H1 (cell line): ENCODE results near the gene TEAD1. TPM values are rescaled to one million over a fixed set of nuclear protein-coding genes. Genes with fewer than 3 reads are reported as not detected.

Experiments used
- CTCF ChIA-PET: fragments of 300-600 bp; sonication (Branson Sonifier 250); formaldehyde crosslinking; loops from one replicate; lab custom pipeline; 2021; ENCODE audit not compliant: partially characterized antibody; lab: Charles Lee
- POLR2A ChIA-PET: fragments of 300-600 bp; sonication (Branson Sonifier 250); formaldehyde crosslinking; loops from one replicate; lab custom pipeline; 2021; ENCODE audit warnings: inconsistent platforms; ENCODE audit not compliant: partially characterized antibody; lab: Charles Lee
- DNase-seq, 2 experiments: peaks; one replicate each; pipeline versions ENCODE4 v3.0.0 to v3.0.0-alpha.2; 2010 to 2022; ENCODE audit warnings: low spot score in 2 of 2, low read depth in 1 of 2, mixed read lengths in 1 of 2
- FAIRE-seq: peaks from 2 replicates; lab custom pipeline; 2011; peaks lifted over from hg19 to GRCh38; lab: Jason Lieb, UNC
- H2AFZ ChIP-seq: 2 replicates; pipeline ENCODE4 v1.8.1; 2012; ENCODE audit warnings: low read length, inconsistent platforms
- H2AK5ac ChIP-seq: 2 replicates; pipeline ENCODE4 v1.6.1; 2013; ENCODE audit warnings: low read depth, low read length
- H2BK120ac ChIP-seq: replicated peaks from 2 replicates; pipeline ENCODE3; 2013; ENCODE audit warnings: low read depth, low read length, inconsistent platforms
- H2BK12ac ChIP-seq: 2 replicates; pipeline ENCODE4 v1.6.1; 2013; ENCODE audit warnings: low read depth, low read length
- H2BK15ac ChIP-seq: 2 replicates; pipeline ENCODE4 v1.6.1; 2013; ENCODE audit warnings: low read length
- H2BK20ac ChIP-seq: 2 replicates; pipeline ENCODE4 v1.6.1; 2013; ENCODE audit warnings: low read length
- H2BK5ac ChIP-seq: 2 replicates; pipeline ENCODE4 v1.6.1; 2013; ENCODE audit warnings: low read depth, low read length
- H3K14ac ChIP-seq: 2 replicates; pipeline ENCODE4 v1.6.1; 2013; ENCODE audit warnings: inconsistent platforms; ENCODE audit not compliant: insufficient read length
- H3K18ac ChIP-seq: 2 replicates; pipeline ENCODE4 v1.6.1; 2013; ENCODE audit warnings: low read length; ENCODE audit errors: extremely low read depth
- H3K23ac ChIP-seq: 2 replicates; pipeline ENCODE4 v1.6.1; 2013; ENCODE audit warnings: inconsistent platforms; ENCODE audit not compliant: insufficient read length
- H3K23me2 ChIP-seq: 2 replicates; pipeline ENCODE4 v1.6.1; 2013; ENCODE audit warnings: low read depth, low read length
- H3K27ac ChIP-seq: 2 replicates; pipeline ENCODE4 v1.6.1; 2011; ENCODE audit warnings: low read depth, low read length, inconsistent platforms
- H3K27me3 ChIP-seq, 4 experiments: replicated peaks in 1 of 4; 1 replicate in 1 of 4; 2 replicates in 3 of 4; pipeline versions ENCODE4 v1.6.1 to v1.8.1; 2011 to 2013; ENCODE audit warnings: low read length in 3 of 4, mild to moderate bottlenecking in 3 of 4, inconsistent platforms in 2 of 4, mixed read lengths in 2 of 4, moderate library complexity in 1 of 4; ENCODE audit not compliant: control insufficient read depth in 3 of 4, insufficient read depth in 3 of 4; ENCODE audit errors: extremely low read depth in 1 of 4
- H3K36me3 ChIP-seq, 4 experiments: 2 replicates each; pipeline versions ENCODE4 v1.6.1 to v1.8.1; 2011 to 2013; ENCODE audit warnings: mild to moderate bottlenecking in 4 of 4, low read length in 3 of 4, moderate library complexity in 2 of 4, control low read depth in 1 of 4, inconsistent platforms in 1 of 4; ENCODE audit not compliant: insufficient read depth in 4 of 4, control insufficient read depth in 2 of 4
- H3K4ac ChIP-seq: replicated peaks from 2 replicates; pipeline ENCODE3; 2013; ENCODE audit warnings: low read length, low read depth, mixed read lengths, inconsistent platforms; ENCODE audit not compliant: insufficient read length
- H3K4me1 ChIP-seq, 4 experiments: replicated peaks in 1 of 4; 1 replicate in 1 of 4; 2 replicates in 3 of 4; pipeline versions ENCODE4 v1.6.1 to v1.8.1; 2011 to 2013; ENCODE audit warnings: low read length in 3 of 4, inconsistent platforms in 2 of 4, mixed read lengths in 1 of 4; ENCODE audit not compliant: insufficient read depth in 4 of 4, control insufficient read depth in 3 of 4
- H3K4me2 ChIP-seq, 2 experiments: 2 replicates each; pipeline versions ENCODE4 v1.6.1 to v1.8.1; 2011 to 2013; ENCODE audit warnings: low read depth in 2 of 2, low read length in 2 of 2, control low read depth in 1 of 2, inconsistent platforms in 1 of 2, mild to moderate bottlenecking in 1 of 2; ENCODE audit not compliant: insufficient read depth in 1 of 2
- H3K4me3 ChIP-seq, 4 experiments: fragments of 200-600, 300-600 bp in 1 of 4; sonication (generic), shearing (Covaris generic), sonication (Bioruptor Twin) in 1 of 4; 2 replicates each; pipeline versions ENCODE4 v1.5.1 to v1.8.1; 2011 to 2016; ENCODE audit warnings: low read length in 4 of 4, low read depth in 3 of 4, control low read depth in 2 of 4, inconsistent platforms in 2 of 4, mild to moderate bottlenecking in 2 of 4, mixed read lengths in 1 of 4, moderate library complexity in 1 of 4; ENCODE audit not compliant: insufficient read depth in 2 of 4; ENCODE audit errors: extremely low read depth in 1 of 4
- H3K56ac ChIP-seq: replicated peaks from 2 replicates; pipeline ENCODE3; 2013; ENCODE audit warnings: low read depth, mild to moderate bottlenecking, mixed read lengths, low read length, inconsistent platforms; ENCODE audit not compliant: insufficient read length
- H3K79me1 ChIP-seq: 2 replicates; pipeline ENCODE4 v1.6.1; 2013; ENCODE audit warnings: low read depth, low read length, control low read depth
- H3K79me2 ChIP-seq, 2 experiments: 2 replicates each; pipeline versions ENCODE4 v1.6.1 to v1.8.1; 2012 to 2013; ENCODE audit warnings: low read length in 2 of 2, mild to moderate bottlenecking in 2 of 2, inconsistent platforms in 1 of 2; ENCODE audit not compliant: insufficient read depth in 2 of 2, control insufficient read depth in 1 of 2
- H3K9ac ChIP-seq, 4 experiments: replicated peaks in 1 of 4; 1 replicate in 1 of 4; 2 replicates in 3 of 4; pipeline versions ENCODE4 v1.6.1 to v1.8.1; 2011 to 2013; ENCODE audit warnings: low read depth in 3 of 4, low read length in 3 of 4, control low read depth in 2 of 4, mild to moderate bottlenecking in 2 of 4, moderate library complexity in 2 of 4, inconsistent platforms in 1 of 4; ENCODE audit errors: extremely low read depth in 1 of 4
- H3K9me3 ChIP-seq, 2 experiments: 2 replicates each; pipeline versions ENCODE4 v1.6.1 to v1.8.1; 2012 to 2013; ENCODE audit warnings: mild to moderate bottlenecking in 2 of 2, moderate library complexity in 2 of 2, control low read depth in 1 of 2, inconsistent platforms in 1 of 2, low read depth in 1 of 2, low read length in 1 of 2, mixed read lengths in 1 of 2; ENCODE audit not compliant: insufficient read depth in 2 of 2
- H4K20me1 ChIP-seq, 2 experiments: replicated peaks in 1 of 2; 2 replicates each; pipeline versions ENCODE3 to v1.8.1; 2011 to 2013; ENCODE audit warnings: inconsistent platforms in 2 of 2, low read length in 2 of 2, mild to moderate bottlenecking in 1 of 2; ENCODE audit not compliant: insufficient read depth in 2 of 2, control insufficient read depth in 1 of 2
- H4K5ac ChIP-seq: 2 replicates; pipeline ENCODE4 v1.6.1; 2013; ENCODE audit warnings: low read length, low read depth, mixed read lengths, inconsistent platforms; ENCODE audit not compliant: insufficient read length
- H4K8ac ChIP-seq: 2 replicates; pipeline ENCODE4 v1.8.0; 2013; ENCODE audit warnings: mild to moderate bottlenecking, moderate library complexity, low read length, inconsistent platforms; ENCODE audit not compliant: insufficient read depth; ENCODE audit errors: extremely low read depth
- H4K91ac ChIP-seq: replicated peaks from 2 replicates; pipeline ENCODE3; 2013; ENCODE audit warnings: low read length, mixed read lengths, inconsistent platforms; ENCODE audit not compliant: insufficient read length
- BCL11A ChIP-seq, 2 experiments: IDR thresholded peaks; one replicate each; pipeline ENCODE4 v1.6.1; 2011; ENCODE audit warnings: low read depth in 2 of 2, low read length in 2 of 2, mild to moderate bottlenecking in 2 of 2
- HDAC6 ChIP-seq: IDR thresholded peaks from one replicate; pipeline ENCODE4 v1.7.1; 2012; ENCODE audit warnings: low read depth, mild to moderate bottlenecking, inconsistent platforms, low read length, moderate library complexity
- PHF8 ChIP-seq: fragments of 200-600 bp; sonication (generic); conservative IDR thresholded peaks from 2 replicates; pipeline ENCODE4 v1.7.1; 2012; ENCODE audit warnings: low read depth, mild to moderate bottlenecking, inconsistent platforms, low read length, moderate library complexity
- RNF2 ChIP-seq: fragments of 200-900, 300-1000 bp; sonication (generic); IDR thresholded peaks from 2 replicates; pipeline ENCODE4 v1.7.1; 2016; ENCODE audit warnings: borderline replicate concordance, low read depth, mild to moderate bottlenecking, antibody characterized with exemption, low read length; ENCODE audit not compliant: poor library complexity, severe bottlenecking; ENCODE audit errors: missing control alignments
- SIRT6 ChIP-seq: IDR thresholded peaks from one replicate; pipeline ENCODE4 v1.7.1; 2012; ENCODE audit warnings: low read length, inconsistent platforms
- SIX5 ChIP-seq: IDR thresholded peaks from 2 replicates; pipeline ENCODE4 v1.6.1; 2011; ENCODE audit warnings: mild to moderate bottlenecking, low read depth, low read length
- SP1 ChIP-seq: IDR thresholded peaks from 2 replicates; pipeline ENCODE4 v1.6.1; 2011; ENCODE audit warnings: low read depth, low read length
- YY1 ChIP-seq: IDR thresholded peaks from 2 replicates; pipeline ENCODE4 v1.6.1; 2011; ENCODE audit warnings: low read depth, mild to moderate bottlenecking, low read length
- WGBS, 2 experiments: shearing (Covaris generic) in 1 of 2; methylation state at CpG; one replicate each; pipeline versions ENCODE4 v1.1.6 to v1.1.7; 2013 to 2015; ENCODE audit warnings: low lambda C conversion rate in 2 of 2, mixed read lengths in 2 of 2, inconsistent platforms in 1 of 2, low coverage in 1 of 2, missing lambda C conversion rate in 1 of 2; ENCODE audit not compliant: insufficient replicate concordance in 2 of 2, insufficient coverage in 1 of 2, insufficient read length in 1 of 2; ENCODE audit errors: extremely low coverage in 1 of 2, missing lambda C conversion rate in 1 of 2; 5-methylcytosine and 5-hydroxymethylcytosine counted together
- polyA plus RNA-seq, 7 experiments: library from polyadenylated mRNA; depleted of rRNA in 3 of 7; stranded (reverse) in 5 of 7; unstranded in 2 of 7; fragments of >200 nt in 5 of 7; fragments of 200-250 nt in 2 of 7; gene quantifications; 1 replicate in 5 of 7; 2 replicates in 1 of 7; 4 replicates in 1 of 7; pipeline versions ENCODE4 v1.2.1 to v1.2.3, GENCODE V29; 2011 to 2013; ENCODE audit warnings: missing spikeins in 2 of 7, mixed read lengths in 2 of 7
- total RNA-seq: library from RNA; stranded (reverse); fragmentation: NEBNext Ultra II Directional; extraction: Animal tissue kit (Norgen Biotek cat#: 25700); gene quantifications from 2 replicates; pipeline ENCODE4 v1.2.1, GENCODE V29; 2021
- TF ChIP-seq, protein P1 (sequence below): IDR thresholded peaks from 2 replicates; pipeline ENCODE4 v1.6.1; 2011; ENCODE audit warnings: low read length, improper control_type of control experiment
- TF ChIP-seq, protein P2 (sequence below), 3 experiments: IDR thresholded peaks; 1 replicate in 2 of 3; 2 replicates in 1 of 3; pipeline versions ENCODE4 v1.5.1 to v1.6.1; 2011; ENCODE audit warnings: low read length in 3 of 3, mild to moderate bottlenecking in 3 of 3, inconsistent platforms in 2 of 3, low read depth in 1 of 3, moderate library complexity in 1 of 3; ENCODE audit not compliant: insufficient read depth in 1 of 3; ENCODE audit errors: control extremely low read depth in 1 of 3

TEAD1 gene
- total and polyA plus RNA-seq, 2 of the 8 experiments (the other 6 are each of a cell fraction or from before 2014, with no cell fraction given) = 15.6 to 67.4 TPM

DNA sequence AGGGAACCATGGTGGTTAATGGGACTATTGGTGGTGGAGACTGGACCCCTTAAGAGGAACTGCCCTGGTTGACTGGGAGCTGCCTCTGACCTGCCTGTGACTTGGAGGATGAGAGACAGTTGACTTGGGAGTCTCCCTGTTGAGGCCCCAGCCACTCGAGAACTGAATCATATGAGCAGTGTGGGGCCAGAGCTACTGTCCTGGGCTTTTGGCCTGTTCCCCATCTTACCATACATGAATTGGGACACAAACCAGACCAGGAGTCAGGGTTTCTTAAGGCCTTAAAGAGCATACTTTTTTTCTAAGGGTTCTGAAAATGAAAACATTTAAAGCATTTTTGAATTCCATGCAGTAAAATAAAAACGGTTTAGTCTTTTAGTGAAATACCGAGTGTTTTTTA is 92.8 kb downstream of the TEAD1 start:
- Histone ChIP-seq H2BK15ac (no peak overlapping the region), H4K5ac (no peak overlapping the region), H3K23me2 (no peaks in the 10 kb centered on the region), H2BK12ac (no peak overlapping the region), H3K14ac (no peak overlapping the region), H3K79me1 (peaks cover 5% of the 10 kb centered on the region; the same call in 1 of the 2 replicates), H3K27me3 (no peaks in the 10 kb centered on the region), H4K8ac (no peak overlapping the region), H3K9ac (no peak overlapping the region), H3K4ac (no peak overlapping the region), H3K56ac (no peak overlapping the region), H3K23ac (no peak overlapping the region), H3K79me2 (peaks cover 0 to 72% of the 10 kb centered on the region in 2 experiments; a peak in 2 of 4 replicates), H3K4me1 (peaks cover 0 to 16% (median 4%) of the 10 kb centered on the region in 4 experiments; a peak in 5 of 7 replicates), H3K27ac (no peak overlapping the region), H4K91ac (no peak overlapping the region), H2AK5ac (no peak overlapping the region), H3K4me2 (no peak overlapping the region), H2BK5ac (no peak overlapping the region), H2AFZ (no peak overlapping the region), H2BK120ac (no peak overlapping the region), H4K20me1 (peaks cover 0 to 3% of the 10 kb centered on the region in 2 experiments), H3K4me3 (no peak overlapping the region), H2BK20ac (no peak overlapping the region), H3K18ac (no peak overlapping the region), H3K9me3 (no peaks in the 10 kb centered on the region), H3K36me3 (peaks cover 2 to 13% (median 7%) of the 10 kb centered on the region in 4 experiments; a peak in 2 of 8 replicates)
- no peak for FAIRE-seq
- DNase-seq = no peak
- 97% methylated on average over 3 of the region's 3 CpGs; no CpG with 5 or more reads in 1 of the 2 experiments for WGBS, 2 experiments
- CTCF ChIA-PET = no interaction called here
- POLR2A ChIA-PET = no interaction called here
- TF ChIP-seq HDAC6 (no peak), SIX5 (no peak), SP1 (no peak), PHF8 (no peak), BCL11A (IDR thresholded peaks at IDR 0.05; ENCODE audit: low read depth in 2 of 2, low read length in 2 of 2) (no peak), SIRT6 (no peak), YY1 (no peak), RNF2 (no peak)
- TF ChIP-seq, protein P1, sequence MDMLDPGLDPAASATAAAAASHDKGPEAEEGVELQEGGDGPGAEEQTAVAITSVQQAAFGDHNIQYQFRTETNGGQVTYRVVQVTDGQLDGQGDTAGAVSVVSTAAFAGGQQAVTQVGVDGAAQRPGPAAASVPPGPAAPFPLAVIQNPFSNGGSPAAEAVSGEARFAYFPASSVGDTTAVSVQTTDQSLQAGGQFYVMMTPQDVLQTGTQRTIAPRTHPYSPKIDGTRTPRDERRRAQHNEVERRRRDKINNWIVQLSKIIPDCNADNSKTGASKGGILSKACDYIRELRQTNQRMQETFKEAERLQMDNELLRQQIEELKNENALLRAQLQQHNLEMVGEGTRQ = no peak
- TF ChIP-seq, protein P2, sequence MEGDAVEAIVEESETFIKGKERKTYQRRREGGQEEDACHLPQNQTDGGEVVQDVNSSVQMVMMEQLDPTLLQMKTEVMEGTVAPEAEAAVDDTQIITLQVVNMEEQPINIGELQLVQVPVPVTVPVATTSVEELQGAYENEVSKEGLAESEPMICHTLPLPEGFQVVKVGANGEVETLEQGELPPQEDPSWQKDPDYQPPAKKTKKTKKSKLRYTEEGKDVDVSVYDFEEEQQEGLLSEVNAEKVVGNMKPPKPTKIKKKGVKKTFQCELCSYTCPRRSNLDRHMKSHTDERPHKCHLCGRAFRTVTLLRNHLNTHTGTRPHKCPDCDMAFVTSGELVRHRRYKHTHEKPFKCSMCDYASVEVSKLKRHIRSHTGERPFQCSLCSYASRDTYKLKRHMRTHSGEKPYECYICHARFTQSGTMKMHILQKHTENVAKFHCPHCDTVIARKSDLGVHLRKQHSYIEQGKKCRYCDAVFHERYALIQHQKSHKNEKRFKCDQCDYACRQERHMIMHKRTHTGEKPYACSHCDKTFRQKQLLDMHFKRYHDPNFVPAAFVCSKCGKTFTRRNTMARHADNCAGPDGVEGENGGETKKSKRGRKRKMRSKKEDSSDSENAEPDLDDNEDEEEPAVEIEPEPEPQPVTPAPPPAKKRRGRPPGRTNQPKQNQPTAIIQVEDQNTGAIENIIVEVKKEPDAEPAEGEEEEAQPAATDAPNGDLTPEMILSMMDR (IDR thresholded peaks at IDR 0.05; ENCODE audit: control extremely low read depth in 1 of 3, insufficient read depth in 1 of 3, low read depth in 1 of 3, low read length in 3 of 3) = no peak
